T-helper 1 cell treated with Interleukin-12 subunit alpha and Interleukin-12 subunit beta and Interleukin-4 antibody, amounts not matched to agents 30 ng/mL and 1 ng/mL, for 36 hours (primary cell): Measurements from ENCODE around the gene OR10H4. TPM values are rescaled to one million over a fixed set of nuclear protein-coding genes. Genes with fewer than 3 reads are reported as not detected.
"Not testable (repeated sequence)": the region's sequence is repeated elsewhere in the genome, so short reads cannot be mapped to it uniquely, and the experiment has no call there.

Source experiments
- intact Hi-C: fragments of 100-400 bp; cut with micrococcal nuclease; formaldehyde crosslinking; loops from one replicate; pipeline ENCODE4 v1.15.1; 2024
- total RNA-seq: library from RNA; stranded (reverse); gene quantifications from 2 replicates; pipeline ENCODE4 v1.2.3, GENCODE V29; 2022

The OR10H4 gene, protein sequence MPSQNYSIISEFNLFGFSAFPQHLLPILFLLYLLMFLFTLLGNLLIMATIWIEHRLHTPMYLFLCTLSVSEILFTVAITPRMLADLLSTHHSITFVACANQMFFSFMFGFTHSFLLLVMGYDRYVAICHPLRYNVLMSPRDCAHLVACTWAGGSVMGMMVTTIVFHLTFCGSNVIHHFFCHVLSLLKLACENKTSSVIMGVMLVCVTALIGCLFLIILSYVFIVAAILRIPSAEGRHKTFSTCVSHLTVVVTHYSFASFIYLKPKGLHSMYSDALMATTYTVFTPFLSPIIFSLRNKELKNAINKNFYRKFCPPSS
- not detected in 2 replicates for total RNA-seq

DNA sequence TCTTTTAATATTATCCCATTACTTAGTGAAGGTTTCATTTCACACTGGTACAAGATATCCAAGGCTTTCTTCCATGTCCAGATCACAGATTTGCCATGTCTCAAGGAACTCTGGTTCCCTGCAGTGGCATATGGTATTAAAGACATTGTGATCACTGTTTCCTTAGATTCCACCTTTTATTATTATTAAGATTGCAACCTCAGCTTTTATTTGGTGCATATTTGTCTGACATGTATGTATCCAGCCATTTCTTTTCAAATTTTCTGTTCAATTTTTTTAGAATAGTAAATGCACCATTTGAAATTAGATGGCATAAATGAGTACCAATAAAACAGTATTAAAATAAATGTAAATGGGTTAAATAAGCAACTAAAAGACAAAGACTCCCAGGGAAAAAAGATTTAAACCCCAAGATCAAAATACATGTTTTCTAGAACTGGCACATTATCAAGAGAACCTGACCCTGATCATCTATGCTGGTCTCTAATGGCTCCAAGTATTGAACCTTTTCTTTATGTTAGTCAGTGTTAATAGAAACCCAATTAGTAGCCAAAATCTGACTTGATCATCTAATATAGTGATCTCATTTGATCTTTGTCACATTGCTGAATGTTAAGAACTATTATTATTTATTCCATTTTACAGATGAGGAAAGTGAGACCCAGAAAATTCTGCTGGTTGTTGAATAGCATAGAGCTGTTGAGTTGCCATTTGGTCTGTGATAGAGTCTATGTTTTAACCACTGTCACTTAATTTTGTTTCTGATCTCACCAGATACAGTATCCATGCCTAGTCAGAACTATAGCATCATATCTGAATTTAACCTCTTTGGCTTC, at the start of gene OR10H4:
Gene OR10H4, plus strand, starts transcription at position 786 of the 836 bp plus-strand sequence. Its CDS starts 0 bp downstream, at position 786.
- intact Hi-C loops, result no loop called here

DNA sequence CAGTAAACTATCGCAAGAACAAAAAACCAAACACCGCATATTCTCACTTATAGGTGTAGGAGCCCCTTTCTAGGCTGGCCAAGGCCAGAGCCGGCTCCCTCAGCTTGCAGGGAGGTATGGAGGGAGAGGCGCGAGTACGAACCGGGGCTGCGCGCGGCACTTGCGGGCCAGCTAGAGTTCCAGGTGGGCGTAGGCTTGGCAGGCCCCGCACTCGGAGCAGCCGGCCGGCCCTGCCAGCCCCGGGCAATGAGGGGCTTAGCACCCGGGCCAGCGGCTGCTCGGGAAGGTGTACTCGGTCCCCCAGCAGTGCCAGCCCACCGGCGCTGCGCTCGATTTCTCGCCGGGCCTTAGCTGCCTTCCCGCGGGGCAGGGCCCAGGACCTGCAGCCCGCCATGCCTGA, 49.2 kb upstream of the OR10H4 start:
- intact Hi-C loops, result not testable (repeated sequence)

DNA sequence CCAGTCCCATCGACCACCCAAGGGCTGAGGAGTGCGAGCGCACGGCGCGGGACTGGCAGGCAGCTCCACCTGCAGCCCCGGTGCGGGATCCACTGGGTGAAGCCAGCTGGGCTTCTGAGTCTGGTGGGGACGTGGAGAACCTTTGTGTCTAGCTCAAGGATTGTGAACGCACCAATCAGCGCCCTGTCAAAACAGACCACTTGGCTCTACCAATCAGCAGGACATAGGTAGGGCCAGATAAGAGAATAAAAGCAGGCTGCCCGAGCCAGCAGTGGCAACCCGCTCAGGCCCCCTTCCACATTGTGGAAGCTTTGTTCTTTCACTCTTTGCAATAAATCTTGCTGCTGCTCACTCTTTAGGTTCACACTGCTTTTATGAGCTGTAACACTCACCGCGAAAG, 48.8 kb upstream of the OR10H4 start:
- intact Hi-C loops, result not testable (repeated sequence)

DNA sequence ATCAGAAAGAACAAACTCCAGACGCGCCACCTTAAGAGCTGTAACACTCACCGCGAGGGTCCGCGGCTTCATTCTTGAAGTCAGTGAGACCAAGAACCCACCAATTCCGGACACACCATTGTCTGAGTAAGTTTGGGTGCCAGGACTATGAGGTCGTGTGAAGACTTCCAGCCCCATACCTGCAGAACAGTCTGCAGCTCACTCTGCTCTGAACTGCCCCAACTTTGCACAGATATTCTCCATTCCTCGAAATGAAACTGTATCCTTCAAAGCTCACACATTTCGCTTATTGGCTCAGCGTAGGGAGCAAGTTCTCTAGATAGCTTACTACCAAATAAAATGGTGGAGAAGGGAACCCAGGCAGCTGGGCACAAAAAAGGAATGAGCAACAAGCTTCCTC, 48.3 kb upstream of the OR10H4 start:
- intact Hi-C loops, result no loop called here

DNA sequence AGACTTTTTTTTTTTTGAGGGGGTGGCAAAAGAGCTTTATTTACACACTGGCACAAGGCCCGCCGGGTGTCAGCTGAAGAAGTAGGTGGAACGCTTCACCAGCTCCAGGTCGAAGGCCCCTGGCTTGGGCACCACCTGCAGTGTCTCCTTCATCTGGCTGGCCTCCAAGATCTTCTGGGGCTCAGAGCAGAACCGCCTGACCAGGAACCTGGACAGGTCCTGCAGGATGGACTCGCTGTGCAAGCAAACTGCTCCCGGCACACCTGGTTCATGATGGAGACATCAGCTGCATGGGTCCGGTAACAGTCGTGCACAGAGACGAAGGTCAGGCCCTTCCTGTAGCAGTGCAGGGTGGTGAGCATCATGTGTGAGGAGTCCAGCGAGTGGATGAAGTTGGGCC, 46.6 kb upstream of the OR10H4 start:
- intact Hi-C loops, result no loop called here

DNA sequence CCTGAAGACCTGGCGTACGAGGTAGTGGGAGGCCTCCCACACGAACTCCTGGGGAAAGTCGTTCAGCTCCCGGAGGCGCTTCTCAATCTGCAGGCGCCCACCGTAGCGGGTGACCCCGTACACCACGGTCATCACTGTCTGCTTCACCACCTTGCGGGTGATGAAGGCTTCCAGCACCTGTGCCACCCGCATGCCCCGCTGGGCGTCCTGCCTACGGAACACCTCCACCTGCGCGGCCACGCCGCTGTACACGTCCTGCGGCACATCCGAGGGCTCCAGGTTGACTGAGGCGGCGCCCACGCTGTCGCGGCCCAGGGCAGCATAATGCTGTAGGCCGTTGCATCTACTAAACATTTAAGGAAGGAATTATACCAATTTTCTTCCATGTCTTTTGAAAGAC, 45.9 kb upstream of the OR10H4 start:
- intact Hi-C loops, result not testable (repeated sequence)

DNA sequence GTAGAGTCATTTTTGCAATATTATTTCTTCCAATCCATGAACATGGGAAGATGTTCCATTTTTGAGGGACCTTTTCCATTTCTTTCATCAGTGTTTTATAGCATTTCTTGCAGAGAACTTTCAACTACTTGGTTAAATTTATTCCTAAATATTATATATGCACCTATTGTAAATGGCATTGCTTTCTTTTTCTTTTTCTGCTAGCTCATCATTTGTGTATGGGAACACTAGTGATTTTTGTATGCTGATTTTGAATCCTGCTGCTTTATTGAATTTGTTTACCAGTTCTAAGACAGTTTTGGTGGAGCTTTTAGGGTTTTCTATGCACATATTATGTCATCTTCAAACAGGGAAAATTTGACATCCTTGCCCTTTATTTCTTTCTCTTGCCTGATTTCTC, 43.8 kb upstream of the OR10H4 start:
- intact Hi-C loops, result no loop called here

DNA sequence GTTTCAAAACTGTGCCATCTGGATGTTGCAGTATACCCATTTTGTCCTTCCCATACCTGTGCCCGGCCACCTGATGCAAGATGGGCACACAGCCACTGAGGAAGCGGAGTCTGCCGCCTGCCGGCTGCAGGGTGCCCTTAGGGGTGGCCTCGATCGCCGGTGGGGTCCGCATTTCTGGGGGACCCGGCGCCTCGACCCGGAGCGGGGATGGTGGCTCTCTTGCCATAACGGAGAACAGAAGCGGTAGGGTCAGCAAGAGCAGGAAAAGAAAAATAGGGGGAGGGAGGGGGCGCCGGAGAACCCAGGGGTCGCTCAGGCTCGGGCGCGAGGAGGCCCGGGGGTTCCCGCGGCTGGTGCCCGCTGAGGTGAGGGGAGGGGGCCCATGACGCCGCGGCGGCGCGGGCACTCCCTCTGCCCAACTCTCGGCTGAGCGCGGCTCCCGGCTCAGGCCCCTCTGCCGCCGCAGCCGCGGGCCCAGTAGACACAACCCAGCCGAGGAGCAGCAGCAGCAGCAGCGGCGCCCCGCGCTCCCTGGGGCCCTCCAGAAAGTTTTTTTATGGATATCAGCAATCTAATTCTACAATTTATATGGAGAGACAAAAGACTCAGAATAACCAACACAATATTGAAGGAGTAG, 37.1 kb upstream of the OR10H4 start:
- intact Hi-C loops, result no loop called here

DNA sequence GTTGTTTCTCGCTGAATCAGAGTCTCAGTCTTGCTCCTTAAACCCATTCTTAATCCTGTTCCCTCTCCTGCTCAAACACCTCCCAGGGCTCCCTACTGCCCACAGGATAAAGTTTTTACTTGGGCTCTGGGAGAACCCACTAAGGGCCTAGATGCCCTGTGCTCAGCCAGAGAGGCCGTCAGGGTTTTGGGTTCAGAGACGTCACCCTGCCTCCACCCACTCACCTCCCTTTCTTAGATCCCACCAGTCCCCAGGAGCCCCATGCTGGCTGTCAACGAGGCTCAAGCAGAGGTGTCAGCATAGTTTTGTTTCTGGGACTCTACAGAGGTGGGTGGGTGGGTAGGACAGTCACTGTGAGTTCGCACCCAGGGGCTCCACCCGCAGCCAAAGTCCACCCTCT, 35.4 kb upstream of the OR10H4 start:
- intact Hi-C loops, result no loop called here

DNA sequence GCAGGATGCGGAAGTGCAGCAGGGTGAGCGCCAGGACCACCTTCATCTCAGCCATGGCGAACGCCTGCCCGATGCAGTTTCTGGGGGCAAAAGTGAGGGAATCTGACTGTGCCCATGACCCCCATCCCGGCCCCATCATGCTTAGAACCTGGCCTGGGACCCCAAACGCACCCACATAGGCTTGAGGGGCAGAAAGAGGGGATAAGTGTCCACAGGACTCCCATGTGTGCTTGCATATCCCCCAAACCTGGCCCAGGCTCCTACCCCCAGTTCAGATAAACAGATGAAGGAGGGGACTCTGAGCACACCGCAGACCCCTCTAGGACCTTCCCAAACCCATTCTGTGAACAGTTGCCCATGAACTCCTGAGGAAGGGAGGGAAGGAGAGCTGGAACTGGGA, 35.0 kb upstream of the OR10H4 start:
- intact Hi-C loops, result no loop called here

DNA sequence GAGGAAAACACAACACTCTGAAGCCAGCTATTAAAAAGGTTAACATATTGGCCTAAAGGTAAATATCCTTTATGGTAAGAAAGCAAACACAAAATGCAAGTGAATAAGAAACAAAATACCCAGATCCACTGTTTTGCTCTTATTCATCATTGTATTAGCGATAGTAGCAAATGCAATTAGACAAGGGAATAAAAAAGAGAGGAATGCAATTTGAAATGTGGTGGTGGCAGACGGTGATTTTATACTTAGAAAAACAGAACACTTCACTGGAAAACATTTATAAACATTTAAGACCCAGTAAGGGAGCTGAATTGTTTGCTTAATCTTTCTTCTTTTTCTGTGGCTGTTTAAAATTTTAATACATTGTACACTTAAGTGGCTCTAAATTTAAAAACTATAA, 33.7 kb upstream of the OR10H4 start:
- intact Hi-C loops, result no loop called here

DNA sequence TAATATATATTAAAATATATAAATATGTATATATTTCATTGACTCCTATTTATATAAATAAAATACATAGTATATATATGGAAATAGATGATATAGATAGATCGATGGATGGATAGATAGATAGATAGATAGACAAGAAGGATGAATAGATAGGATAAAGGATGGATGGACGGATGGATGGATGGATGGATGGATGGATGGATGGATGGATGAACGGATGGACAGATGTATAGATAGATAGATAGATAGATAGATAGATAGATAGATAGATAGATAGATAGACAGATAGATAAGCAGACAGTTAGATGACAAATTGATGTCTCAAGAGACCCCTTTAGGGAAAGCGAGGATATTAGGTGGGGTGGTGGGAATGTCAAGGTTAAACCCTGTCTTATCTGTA, 29.6 kb upstream of the OR10H4 start:
- intact Hi-C loops, result no loop called here

DNA sequence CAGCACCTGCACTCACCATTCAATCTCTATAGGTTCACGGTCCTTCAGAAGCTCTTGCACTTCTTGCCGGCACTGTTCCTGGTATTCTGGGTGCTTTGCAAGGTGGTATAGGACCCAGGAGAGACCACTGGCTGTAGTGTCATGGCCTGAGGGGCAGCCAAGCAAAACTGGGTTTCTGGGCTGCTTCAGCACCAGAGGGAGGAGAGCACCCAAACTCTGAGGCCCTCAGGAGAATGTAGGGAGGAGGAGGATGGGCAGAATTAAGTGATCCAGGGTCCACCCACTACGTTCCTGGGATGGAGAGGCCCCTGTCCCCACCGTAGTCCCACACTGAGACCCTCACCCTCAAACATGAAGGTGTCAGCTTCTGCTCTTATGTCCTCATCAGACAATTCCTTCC, 26.8 kb upstream of the OR10H4 start:
- intact Hi-C loops, result no loop called here

DNA sequence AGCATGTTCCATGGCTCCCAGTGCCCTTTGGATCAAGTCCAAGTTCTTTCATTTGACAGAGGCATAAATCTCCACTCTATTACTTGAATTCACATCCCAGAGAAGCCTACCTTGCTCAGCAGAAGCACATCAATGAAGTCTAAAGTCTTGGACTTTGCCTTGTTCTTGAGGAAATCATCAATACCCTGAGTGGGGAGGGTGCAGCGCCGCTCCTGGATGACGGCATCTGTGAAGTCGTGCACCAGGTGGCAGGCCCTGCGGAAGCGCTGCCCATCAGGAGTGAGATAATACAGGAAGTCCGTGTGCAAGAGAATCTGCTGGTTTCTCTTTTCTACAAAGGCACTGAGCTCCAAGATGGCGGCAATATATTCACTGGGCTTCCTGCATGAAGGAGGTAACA, 25.1 kb upstream of the OR10H4 start:
- intact Hi-C loops, result no loop called here

DNA sequence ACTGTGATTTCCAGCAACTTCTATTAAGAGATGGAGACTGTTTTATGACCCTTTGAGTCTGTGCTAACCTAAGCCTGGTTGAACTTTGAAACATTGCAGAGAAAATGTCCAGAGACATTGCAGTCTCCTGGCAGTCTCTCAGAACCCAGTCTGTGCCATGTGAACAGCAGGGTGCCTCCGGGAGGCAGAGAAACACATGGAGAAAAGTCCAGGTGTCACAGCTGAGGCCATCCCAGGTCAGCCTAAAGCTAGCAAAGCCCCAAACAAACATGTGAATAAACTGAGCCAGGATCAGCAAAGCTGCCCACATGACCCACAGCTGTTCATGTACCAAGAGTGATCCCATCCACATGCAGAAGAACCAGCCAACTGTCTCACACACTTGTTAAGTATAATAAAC, 22.3 kb upstream of the OR10H4 start:
- intact Hi-C loops, result no loop called here

DNA sequence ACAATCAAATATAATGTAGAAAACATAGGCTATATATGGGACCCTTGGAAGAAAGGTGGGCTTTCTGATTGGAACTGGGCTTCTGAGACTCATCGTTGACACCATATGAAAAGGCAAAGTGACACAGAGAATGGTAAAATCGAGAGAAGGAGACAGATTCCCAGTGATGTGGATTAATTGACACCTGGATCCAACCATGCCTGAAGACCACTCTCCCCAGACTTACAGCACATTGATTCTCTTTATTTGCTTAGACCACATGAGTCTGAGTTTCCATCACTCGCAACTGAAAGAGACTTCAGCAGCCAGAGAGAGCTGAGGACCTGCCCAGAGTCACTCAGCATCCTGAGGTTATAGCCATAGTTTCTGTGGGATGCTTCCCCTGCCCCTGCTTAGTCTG, 20.5 kb upstream of the OR10H4 start:
- intact Hi-C loops, result no loop called here

DNA sequence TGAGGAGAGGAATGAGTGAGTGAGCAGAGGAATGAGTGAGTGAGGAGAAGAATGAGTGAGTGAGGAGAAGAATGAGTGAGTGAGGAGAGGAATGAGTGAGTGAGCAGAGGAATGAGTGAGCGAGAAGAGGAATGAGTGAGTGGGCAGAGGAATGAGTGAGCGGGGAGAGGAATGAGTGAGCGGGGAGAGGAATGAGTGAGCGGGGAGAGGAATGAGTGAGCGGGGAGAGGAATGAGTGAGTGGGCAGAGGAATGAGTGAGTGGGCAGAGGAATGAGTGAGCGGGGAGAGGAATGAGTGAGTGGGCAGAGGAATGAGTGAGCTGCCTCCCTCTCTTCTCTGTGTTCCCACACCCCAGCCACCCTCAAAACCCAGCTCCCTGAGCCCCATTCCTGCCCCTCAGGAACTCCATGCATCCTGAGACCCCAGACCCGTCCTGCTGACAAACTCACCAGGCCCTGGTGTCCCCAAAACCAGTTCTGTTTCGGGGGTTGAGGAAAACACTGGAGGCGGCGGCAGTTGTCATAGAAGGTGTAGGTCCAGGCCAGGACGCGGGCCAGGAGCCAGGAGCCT, 15.0 kb upstream of the OR10H4 start:
- intact Hi-C loops, result not testable (repeated sequence)

DNA sequence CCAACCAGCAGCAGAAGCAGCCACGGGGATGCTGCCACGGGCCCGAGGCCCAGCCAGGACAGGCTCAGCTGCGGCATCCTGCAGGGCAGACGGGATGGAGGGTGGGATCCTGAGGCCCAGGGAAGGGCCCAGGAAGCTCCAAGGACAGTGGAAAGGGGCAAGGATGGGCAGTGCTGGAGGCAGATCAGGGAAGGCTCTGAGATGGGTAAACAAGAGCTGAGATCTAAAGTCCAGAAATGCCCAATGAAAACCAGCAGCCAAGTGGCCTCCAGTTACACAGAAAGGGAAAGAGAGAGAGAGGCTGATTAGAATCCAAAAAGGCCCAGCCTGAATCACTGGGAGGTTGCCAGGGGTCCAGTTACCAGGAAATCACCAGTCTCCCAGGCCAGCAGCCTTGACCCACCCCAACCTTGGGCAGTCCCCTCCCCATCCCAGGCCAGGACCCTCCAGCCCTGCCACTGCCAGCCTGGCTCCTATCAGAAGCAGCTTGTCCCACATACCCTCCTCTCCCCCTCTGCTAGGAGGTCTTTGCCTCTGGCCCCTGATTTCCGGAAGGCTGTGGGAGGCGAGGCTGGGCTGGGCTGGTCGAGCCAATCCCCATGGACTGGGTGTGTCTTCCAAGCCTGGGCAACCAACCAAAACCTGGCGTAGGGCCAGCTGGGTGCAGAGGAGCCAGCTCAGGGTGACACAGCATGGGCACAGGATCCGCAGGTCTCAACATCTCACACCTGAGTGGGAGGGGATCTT, 14.3 kb upstream of the OR10H4 start, which contains the start of gene CYP4F11:
Gene CYP4F11, minus strand, starts transcription at position 198 of the 747 bp plus-strand sequence. Its CDS starts 121 bp downstream, at position 77.
- intact Hi-C loops, result no loop called here

DNA sequence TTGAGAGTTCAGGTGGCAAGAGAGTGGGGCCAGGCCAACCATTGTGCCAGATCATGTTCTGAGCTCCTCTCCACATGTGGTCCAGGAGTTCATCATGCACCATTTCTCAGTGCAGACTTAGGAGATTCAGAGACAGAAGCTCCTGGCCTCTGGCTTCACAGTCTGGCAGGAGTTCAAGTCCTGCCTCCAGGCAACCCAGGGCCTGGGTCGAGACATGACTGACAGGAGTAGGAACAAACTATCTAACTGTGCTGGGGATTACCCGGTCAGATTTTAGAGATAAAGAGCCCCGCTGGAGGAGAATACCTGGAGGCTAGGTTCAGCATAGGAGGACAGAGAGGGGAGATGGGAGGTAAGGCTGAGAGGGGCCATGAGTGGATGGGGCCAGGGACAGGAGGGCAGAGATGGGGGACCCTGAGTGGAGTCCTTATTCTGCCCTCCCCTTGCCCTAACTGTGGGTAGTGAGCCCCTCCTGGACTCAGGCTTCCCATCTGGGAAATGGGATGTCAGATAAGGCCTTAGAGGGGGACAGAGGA, 13.6 kb upstream of the OR10H4 start:
- intact Hi-C loops, result no loop called here

DNA sequence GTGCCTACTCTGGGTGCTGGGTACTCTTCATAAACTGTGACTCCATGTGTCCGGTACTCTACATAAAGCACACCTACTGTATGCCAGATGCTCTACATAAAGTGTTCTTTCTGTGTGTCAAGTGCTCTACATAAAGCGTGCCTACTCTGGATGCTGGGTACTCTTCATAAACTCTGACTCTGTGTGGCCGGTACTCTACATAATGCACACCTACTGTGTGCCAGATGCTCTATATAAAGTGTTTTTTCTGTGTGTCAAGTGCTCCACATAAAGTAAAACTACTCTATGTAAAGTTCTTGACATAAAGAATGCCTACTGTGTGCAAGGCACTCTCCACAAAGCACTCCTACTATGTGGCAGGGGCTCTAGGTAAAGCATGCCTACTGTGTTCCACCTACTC, 12.6 kb upstream of the OR10H4 start:
- intact Hi-C loops, result no loop called here

DNA sequence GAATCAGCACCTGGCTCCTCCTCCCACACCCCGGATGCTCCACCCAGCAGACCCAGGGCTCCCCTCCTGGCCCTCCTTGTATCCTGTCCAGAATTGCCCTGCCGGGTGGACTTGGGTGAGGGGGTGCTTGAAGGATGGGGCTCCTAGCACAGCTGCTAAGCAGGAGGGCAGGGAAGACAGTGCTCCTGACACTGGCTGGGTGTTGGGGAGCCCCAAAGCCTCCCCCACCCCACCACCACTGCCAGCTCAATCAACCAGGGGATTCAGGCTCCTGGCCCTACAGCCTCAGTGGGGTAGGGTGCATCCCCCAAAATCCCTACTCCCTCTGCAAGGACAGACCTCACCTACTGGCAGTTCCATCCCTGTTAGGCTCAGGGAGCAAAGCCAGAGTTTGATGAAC, 11.9 kb upstream of the OR10H4 start:
- intact Hi-C loops, result no loop called here
